GM18511 (cell line): ENCODE measurements around the gene APOBEC4.
"Not testable (repeated sequence)": the region's sequence is repeated elsewhere in the genome, so short reads cannot be mapped to it uniquely, and the experiment has no call there.

ENCODE experiments used
- ATAC-seq: cut with Tn5 transposase; IDR thresholded peaks from one replicate; pipeline ENCODE4 v1.9.1; 2021; ENCODE audit warnings: mild to moderate bottlenecking, moderate library complexity; ENCODE audit not compliant: unreplicated experiment

The APOBEC4 gene

GRCh38 chr1:183635099-183635605, 18.0 kb downstream of the APOBEC4 start:
- peak; percentile 9 for ATAC-seq

GRCh38 chr1:183634429-183635065, 18.6 kb downstream of the APOBEC4 start:
- ATAC-seq: no peak

GRCh38 chr1:183633676-183634343, 19.3 kb downstream of the APOBEC4 start:
- peak; percentile 45 for ATAC-seq

GRCh38 chr1:183632964-183633363, 20.2 kb downstream of the APOBEC4 start:
- ATAC-seq: no peak

GRCh38 chr1:183632114-183632513, 21.0 kb downstream of the APOBEC4 start:
- no peak for ATAC-seq

GRCh38 chr1:183630748-183631147, 22.4 kb downstream of the APOBEC4 start:
- ATAC-seq: no peak

GRCh38 chr1:183628537-183628936, 24.6 kb downstream of the APOBEC4 start:
- no peak for ATAC-seq

- not testable (repeated sequence) for ATAC-seq
Observed at GRCh38 chr1:183626236-183626635, 26.9 kb downstream of the APOBEC4 start.

GRCh38 chr1:183622884-183623785, 30.0 kb downstream of the APOBEC4 start:
- peak; percentile 91 for ATAC-seq

GRCh38 chr1:183622013-183622412, 31.1 kb downstream of the APOBEC4 start:
- no peak for ATAC-seq

- no peak for ATAC-seq
Observed at GRCh38 chr1:183620311-183620710, 32.8 kb downstream of the APOBEC4 start.

- no peak for ATAC-seq
Observed at GRCh38 chr1:183619781-183620180, 33.3 kb downstream of the APOBEC4 start.

- ATAC-seq: not testable (repeated sequence)
Observed at GRCh38 chr1:183618202-183618601, 34.9 kb downstream of the APOBEC4 start.

GRCh38 chr1:183612975-183613374, 40.1 kb downstream of the APOBEC4 start:
- ATAC-seq: not testable (repeated sequence)

GRCh38 chr1:183612407-183612806, 40.7 kb downstream of the APOBEC4 start:
- ATAC-seq: no peak

GRCh38 chr1:183611021-183611420, 42.1 kb downstream of the APOBEC4 start:
- ATAC-seq: no peak

GRCh38 chr1:183609759-183610452, 43.2 kb downstream of the APOBEC4 start:
- ATAC-seq: no peak

GRCh38 chr1:183609313-183609712, 43.8 kb downstream of the APOBEC4 start:
- ATAC-seq: peak; percentile 38

- peak; percentile 45 for ATAC-seq
Observed at GRCh38 chr1:183607322-183607980, 45.7 kb downstream of the APOBEC4 start.

- ATAC-seq: no peak
Observed at GRCh38 chr1:183605904-183606303, 47.2 kb downstream of the APOBEC4 start.
